Ascending aorta (tissue), 2 donors: Measurements from ENCODE around the gene LARGE1. TPM values are rescaled to one million over a fixed set of nuclear protein-coding genes. Genes with fewer than 3 reads are reported as not detected.

Experiments
- DNase-seq, 2 donors: peaks; one replicate each; pipeline ENCODE4 v3.0.0-alpha.2; 2019; ENCODE audit warnings: low spot score in 2 of 2
- H3K27ac ChIP-seq, 2 donors: fragments of 200-600 bp; sonication (generic); one replicate each; pipeline ENCODE4 v1.5.1; 2016 to 2017; ENCODE audit warnings: mild to moderate bottlenecking in 1 of 2
- H3K27me3 ChIP-seq: fragments of 200-600 bp; sonication (generic); one replicate; pipeline ENCODE4 v1.5.1; 2017
- H3K36me3 ChIP-seq, 2 donors: fragments of 200-600 bp; sonication (generic); one replicate each; pipeline ENCODE4 v1.5.1; 2016
- H3K4me1 ChIP-seq, 2 donors: fragments of 200-600 bp; sonication (generic); one replicate each; pipeline ENCODE4 v1.5.1; 2016 to 2017; ENCODE audit warnings: mild to moderate bottlenecking in 1 of 2
- H3K4me3 ChIP-seq, 2 donors: fragments of 200-600 bp; sonication (generic); one replicate each; pipeline ENCODE4 v1.5.1; 2016 to 2017; ENCODE audit warnings: mild to moderate bottlenecking in 1 of 2
- H3K9me3 ChIP-seq, 2 donors: fragments of 200-600 bp; sonication (generic); one replicate each; pipeline ENCODE4 v1.5.1; 2016
- CTCF ChIP-seq, 3 experiments: fragments of 200-600 bp in 2 of 3; fragments of 450-650 bp in 1 of 3; sonication (generic) in 2 of 3; IDR thresholded peaks; one replicate each; pipeline ENCODE4 v1.5.1; 2016 to 2019; ENCODE audit warnings: antibody characterized with exemption in 3 of 3, mild to moderate bottlenecking in 1 of 3, moderate library complexity in 1 of 3
- intact Hi-C: fragments of 100-400 bp; cut with DNase I; formaldehyde crosslinking; loops from one replicate; pipeline ENCODE4 v1.15.1; 2023
- total RNA-seq: library from RNA; depleted of rRNA; stranded (reverse); fragments of >200 nt; gene quantifications from one replicate; pipeline ENCODE4 v1.1.0, GENCODE V29; 2016

Gene LARGE1
- total RNA-seq, 1 donor from 2014 or later = 40.6 TPM

- Histone ChIP-seq H3K9me3 (no peaks in the 10 kb centered on the region), H3K4me1 (no peaks in the 10 kb centered on the region), H3K36me3 (peaks cover 0 to under 1% of the 10 kb centered on the region in 2 donors), H3K27ac (no peak overlapping the region), H3K27me3 (no peaks in the 10 kb centered on the region), H3K4me3 (no peak overlapping the region)
- TF ChIP-seq CTCF (IDR thresholded peaks at IDR 0.05) = no peak
- no peak for DNase-seq
- intact Hi-C loops = no loop called here
Measured at GRCh38 chr22:33288078-33288477, 632.2 kb downstream of the LARGE1 start.

GRCh38 chr22:33275073-33275443 is 645.2 kb downstream of the LARGE1 start:
- TF ChIP-seq CTCF (IDR thresholded peaks at IDR 0.05) = no peak
- no peaks in the 10 kb centered on the region for H3K27me3 ChIP-seq
- H3K4me1 ChIP-seq = peaks cover 5 to 7% of the 10 kb centered on the region in 2 donors
- no peak overlapping the region for H3K27ac ChIP-seq
- intact Hi-C loops = no loop called here
- no peaks in the 10 kb centered on the region for H3K9me3 ChIP-seq
- H3K4me3 ChIP-seq = no peak overlapping the region
- H3K36me3 ChIP-seq = peaks cover 0 to 10% of the 10 kb centered on the region in 2 donors
- no peak for DNase-seq

DNA sequence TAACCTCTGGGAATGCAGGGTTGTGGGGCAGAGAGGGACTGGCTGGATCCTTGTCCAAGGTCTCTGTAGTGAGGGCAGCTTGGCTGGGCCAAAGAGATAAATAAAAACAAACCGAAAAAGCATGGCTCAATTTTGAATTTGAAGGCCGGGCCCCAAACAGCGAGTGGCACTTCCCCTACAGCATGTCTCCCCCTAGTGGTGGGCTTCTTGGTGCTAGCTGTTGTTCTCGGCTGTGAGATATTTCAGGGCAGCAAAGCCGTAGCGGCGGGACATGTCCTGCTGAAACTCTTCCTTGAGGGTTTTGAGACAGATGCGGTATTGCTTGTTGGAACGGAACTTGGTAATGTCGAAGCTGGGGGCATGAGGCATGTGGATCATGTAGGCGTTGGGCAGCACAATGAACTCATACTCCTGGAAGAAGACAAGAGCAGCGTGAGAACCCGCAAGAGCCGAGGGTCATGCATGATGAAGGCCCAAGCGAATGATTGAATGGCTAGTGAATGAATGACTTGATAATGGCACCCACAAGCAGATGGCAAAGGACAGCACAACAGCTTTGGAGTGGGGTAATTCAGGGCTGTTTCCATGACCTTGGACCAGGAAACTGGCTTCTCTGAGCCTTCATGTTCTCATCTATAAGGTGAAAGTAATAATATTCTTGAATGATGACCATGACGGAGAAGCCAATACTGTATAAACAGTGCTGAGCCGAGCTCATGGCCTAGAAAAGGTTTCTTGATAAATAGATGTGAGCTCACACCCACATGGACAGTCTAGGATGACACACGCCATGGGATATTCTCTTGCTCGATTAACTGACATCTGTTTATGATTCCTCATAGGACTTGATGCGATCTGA is 645.8 kb downstream of the LARGE1 start:
- no peak for DNase-seq
- intact Hi-C loops = no loop called here
- no peak overlapping the region for H3K4me3 ChIP-seq
- peaks cover 5 to 7% of the 10 kb centered on the region in 2 donors for H3K4me1 ChIP-seq
- no peaks in the 10 kb centered on the region for H3K9me3 ChIP-seq
- peaks cover 0 to 10% of the 10 kb centered on the region in 2 donors for H3K36me3 ChIP-seq
- no peak overlapping the region for H3K27ac ChIP-seq
- peak in 2 of 3 experiments; percentile 26 to 28 for TF ChIP-seq CTCF (IDR thresholded peaks at IDR 0.05)
- H3K27me3 ChIP-seq = no peaks in the 10 kb centered on the region

DNA sequence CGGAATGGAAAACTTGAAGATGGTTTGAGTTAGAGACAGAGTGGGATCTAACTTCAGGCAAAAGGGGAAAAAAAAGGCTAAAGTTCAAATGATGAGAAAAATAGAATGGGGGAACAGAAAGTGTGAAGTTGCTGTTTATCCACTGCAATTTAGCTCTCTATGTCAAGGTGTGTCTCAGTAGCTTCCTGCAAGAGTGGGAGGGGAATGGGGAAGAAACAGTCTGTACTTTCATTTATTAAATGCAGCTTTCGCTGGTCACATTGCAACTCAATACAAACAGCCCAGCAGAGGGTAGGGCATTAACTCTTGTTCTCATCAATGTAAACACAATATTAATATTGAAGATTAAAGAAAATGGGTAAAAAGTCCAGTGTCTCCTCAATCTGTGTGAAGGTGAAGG is 647.4 kb downstream of the LARGE1 start:
- H3K4me1 ChIP-seq = peaks cover 5 to 7% of the 10 kb centered on the region in 2 donors
- TF ChIP-seq CTCF (IDR thresholded peaks at IDR 0.05) = no peak
- no peaks in the 10 kb centered on the region for H3K9me3 ChIP-seq
- intact Hi-C loops = no loop called here
- H3K4me3 ChIP-seq = no peak overlapping the region
- DNase-seq = no peak
- H3K27me3 ChIP-seq = no peaks in the 10 kb centered on the region
- peaks cover 0 to 10% of the 10 kb centered on the region in 2 donors for H3K36me3 ChIP-seq
- H3K27ac ChIP-seq = peak overlapping the region in 1 of 2 donors; percentile 55

GRCh38 chr22:33272180-33272579 is 648.1 kb downstream of the LARGE1 start:
- peaks cover 0 to 7% of the 10 kb centered on the region in 2 donors for H3K36me3 ChIP-seq
- H3K27ac ChIP-seq = peak overlapping the region in 1 of 2 donors; percentile 55
- no peak overlapping the region for H3K4me3 ChIP-seq
- intact Hi-C loops = no loop called here
- H3K27me3 ChIP-seq = no peaks in the 10 kb centered on the region
- no peak for TF ChIP-seq CTCF (IDR thresholded peaks at IDR 0.05)
- no peak for DNase-seq
- no peaks in the 10 kb centered on the region for H3K9me3 ChIP-seq
- H3K4me1 ChIP-seq = peaks cover 5 to 7% of the 10 kb centered on the region in 2 donors
